CD14-positive monocyte (primary cell): ENCODE data around the gene ELP1. TPM values are rescaled to one million over a fixed set of nuclear protein-coding genes. Genes with fewer than 3 reads are reported as not detected.

ENCODE experiments used
- DNase-seq, 3 donors: peaks; one replicate each; pipeline ENCODE4 v3.0.0-alpha.2; 2011 to 2022
- H2AFZ ChIP-seq: 2 replicates; pipeline ENCODE4 v1.6.0; 2012; ENCODE audit warnings: mild to moderate bottlenecking, low read depth, low read length, inconsistent platforms; ENCODE audit not compliant: insufficient read depth, poor library complexity, severe bottlenecking
- H3K27ac ChIP-seq, 2 donors: 1 replicate in 1 of 2; 2 replicates in 1 of 2; pipeline ENCODE4 v1.5.1; 2012 to 2013; ENCODE audit warnings: low read length in 2 of 2, control low read depth in 1 of 2, inconsistent platforms in 1 of 2, low read depth in 1 of 2, mild to moderate bottlenecking in 1 of 2
- H3K27me3 ChIP-seq, 2 donors: one replicate each; pipeline versions ENCODE4 v1.6.0 to v1.6.1; 2011 to 2013; ENCODE audit warnings: low read length in 2 of 2; ENCODE audit not compliant: control insufficient read depth in 2 of 2, insufficient read depth in 2 of 2
- H3K36me3 ChIP-seq, 2 donors: replicated peaks in 1 of 2; 1 replicate in 1 of 2; 2 replicates in 1 of 2; pipeline versions ENCODE4 v1.5.1 to v1.6.1; 2012 to 2013; ENCODE audit warnings: low read length in 2 of 2, control low read depth in 1 of 2, inconsistent platforms in 1 of 2, mild to moderate bottlenecking in 1 of 2; ENCODE audit not compliant: insufficient read depth in 2 of 2, control insufficient read depth in 1 of 2
- H3K4me1 ChIP-seq, 2 donors: 1 replicate in 1 of 2; 2 replicates in 1 of 2; pipeline versions ENCODE4 v1.5.1 to v1.6.1; 2012 to 2013; ENCODE audit warnings: low read length in 2 of 2, control low read depth in 1 of 2, inconsistent platforms in 1 of 2, mild to moderate bottlenecking in 1 of 2, moderate library complexity in 1 of 2; ENCODE audit not compliant: insufficient read depth in 2 of 2, control insufficient read depth in 1 of 2
- H3K4me2 ChIP-seq: replicated peaks from 2 replicates; pipeline ENCODE3; 2012; ENCODE audit warnings: low read length, moderate library complexity, mild to moderate bottlenecking; ENCODE audit not compliant: poor library complexity, severe bottlenecking; ENCODE audit errors: extremely low read depth
- H3K4me3 ChIP-seq, 3 experiments: fragments of 200-600 bp in 1 of 3; sonication (generic) in 1 of 3; replicated peaks in 1 of 3; 1 replicate in 2 of 3; 2 replicates in 1 of 3; pipeline ENCODE4 v1.5.1; 2011 to 2013; ENCODE audit warnings: low read length in 3 of 3, mild to moderate bottlenecking in 3 of 3, control low read depth in 2 of 3, low read depth in 2 of 3, inconsistent platforms in 1 of 3, moderate library complexity in 1 of 3
- H3K79me2 ChIP-seq: 2 replicates; pipeline ENCODE4 v1.6.0; 2012; ENCODE audit warnings: mild to moderate bottlenecking, control low read depth, inconsistent platforms, low read length, moderate library complexity; ENCODE audit not compliant: insufficient read depth
- H3K9ac ChIP-seq: 2 replicates; pipeline ENCODE4 v1.6.0; 2017; ENCODE audit warnings: low read length, mild to moderate bottlenecking; ENCODE audit not compliant: insufficient read depth, poor library complexity, severe bottlenecking
- H3K9me3 ChIP-seq, 2 donors: replicated peaks in 1 of 2; 1 replicate in 1 of 2; 2 replicates in 1 of 2; pipeline versions ENCODE4 v1.5.1 to v1.6.1; 2012 to 2013; ENCODE audit warnings: low read length in 2 of 2, control low read depth in 1 of 2; ENCODE audit not compliant: control insufficient read depth in 1 of 2, insufficient read depth in 1 of 2
- H4K20me1 ChIP-seq: 2 replicates; pipeline ENCODE4 v1.6.0; 2012; ENCODE audit warnings: mild to moderate bottlenecking, low read length, control low read depth, moderate library complexity; ENCODE audit not compliant: insufficient read depth
- H3K27ac Mint-ChIP-seq, 7 donors: one replicate each; pipeline ENCODE4 v1.8.0; 2020; ENCODE audit warnings: mild to moderate bottlenecking in 7 of 7, mixed read lengths in 7 of 7, moderate library complexity in 6 of 7, inconsistent platforms in 2 of 7
- H3K27me3 Mint-ChIP-seq, 3 donors: one replicate each; pipeline ENCODE4 v1.8.0; 2021 to 2022; ENCODE audit warnings: low read depth in 3 of 3, mild to moderate bottlenecking in 3 of 3, mixed read lengths in 3 of 3, moderate library complexity in 3 of 3, inconsistent platforms in 1 of 3
- H3K36me3 Mint-ChIP-seq, 2 donors: one replicate each; pipeline ENCODE4 v1.8.0; 2020; ENCODE audit warnings: mixed read lengths in 2 of 2, inconsistent platforms in 1 of 2, mild to moderate bottlenecking in 1 of 2
- H3K4me1 Mint-ChIP-seq: one replicate; pipeline ENCODE4 v1.8.0; 2020; ENCODE audit warnings: mild to moderate bottlenecking, mixed read lengths
- H3K4me3 Mint-ChIP-seq, 2 donors: one replicate each; pipeline ENCODE4 v1.8.0; 2020; ENCODE audit warnings: mild to moderate bottlenecking in 2 of 2, mixed read lengths in 2 of 2, moderate library complexity in 1 of 2
- H3K9me3 Mint-ChIP-seq, 7 donors: one replicate each; pipeline ENCODE4 v1.8.0; 2020 to 2022; ENCODE audit warnings: mixed read lengths in 7 of 7, mild to moderate bottlenecking in 6 of 7, moderate library complexity in 6 of 7, inconsistent platforms in 2 of 7
- CTCF ChIP-seq: fragments of 200-600 bp; IDR thresholded peaks from one replicate; pipeline ENCODE4 v1.8.0; 2022; ENCODE audit warnings: antibody characterized with exemption, mild to moderate bottlenecking
- WGBS: methylation state at CpG from one replicate; pipeline ENCODE4 v1.1.5; 2013; ENCODE audit warnings: missing lambda C conversion rate; ENCODE audit not compliant: insufficient coverage; 5-methylcytosine and 5-hydroxymethylcytosine counted together
- intact Hi-C, 2 donors: fragments of 100-400 bp; cut with micrococcal nuclease; formaldehyde crosslinking; loops; one replicate each; pipeline versions ENCODE4 v1.15.0 to v1.15.1; 2023
- polyA plus RNA-seq, 3 donors: library from polyadenylated mRNA; depleted of rRNA in 1 of 3; unstranded in 2 of 3; stranded (reverse) in 1 of 3; fragments of 300-500 nt in 2 of 3; fragments of >200 nt in 1 of 3; fragmentation: Illumina TruSeq in 2 of 3; gene quantifications; 1 replicate in 2 of 3; 2 replicates in 1 of 3; pipeline ENCODE4 v1.2.3, GENCODE V29; 2012 to 2021

The ELP1 gene
- polyA plus RNA-seq, 3 donors, result 7.9 to 12.2 (median 11.1) TPM

- no peaks in the 10 kb centered on the region for H4K20me1 ChIP-seq
- H3K4me1 ChIP-seq, result no peaks in the 10 kb centered on the region
- Mint-ChIP-seq H3K4me1 (no peaks in the 10 kb centered on the region), H3K27ac (no peak overlapping the region), H3K36me3 (peaks cover 0 to 4% of the 10 kb centered on the region in 2 donors), H3K4me3 (no peak overlapping the region), H3K9me3 (no peaks in the 10 kb centered on the region), H3K27me3 (no peaks in the 10 kb centered on the region)
- H2AFZ ChIP-seq, result no peak overlapping the region
- H3K79me2 ChIP-seq, result no peaks in the 10 kb centered on the region
- no peak overlapping the region for H3K4me3 ChIP-seq
- no peaks in the 10 kb centered on the region for H3K9me3 ChIP-seq
- no peak overlapping the region for H3K9ac ChIP-seq
- DNase-seq, result no peak
- TF ChIP-seq CTCF, result no peak
- H3K36me3 ChIP-seq, result no peaks in the 10 kb centered on the region
- no peak overlapping the region for H3K27ac ChIP-seq
- no peak overlapping the region for H3K4me2 ChIP-seq
- intact Hi-C loops, result no loop called here
- H3K27me3 ChIP-seq, result no peaks in the 10 kb centered on the region
Measured at GRCh38 chr9:108956631-108957026, 22.7 kb upstream of the ELP1 start.

- Histone ChIP-seq H2AFZ (no peak overlapping the region), H3K27ac (no peak overlapping the region), H4K20me1 (no peaks in the 10 kb centered on the region), H3K27me3 (no peaks in the 10 kb centered on the region), H3K4me2 (no peak overlapping the region), H3K9me3 (no peaks in the 10 kb centered on the region), H3K9ac (no peak overlapping the region), H3K36me3 (no peaks in the 10 kb centered on the region), H3K79me2 (no peaks in the 10 kb centered on the region), H3K4me1 (no peaks in the 10 kb centered on the region), H3K4me3 (no peak overlapping the region)
- Mint-ChIP-seq H3K36me3 (peaks cover 0 to 4% of the 10 kb centered on the region in 2 donors), H3K27ac (no peak overlapping the region), H3K4me3 (no peak overlapping the region), H3K27me3 (no peaks in the 10 kb centered on the region), H3K4me1 (no peaks in the 10 kb centered on the region), H3K9me3 (no peaks in the 10 kb centered on the region)
- no peak for TF ChIP-seq CTCF
- DNase-seq, result no peak
- no CpG with 5 or more reads among the region's 4 CpGs for WGBS
- intact Hi-C loops, result no loop called here
Measured at GRCh38 chr9:108956022-108956630, 22.2 kb upstream of the ELP1 start.
